ENCODE results near the gene PIP4P1.

GRCh38 chr14:20461225-20462141, at the start of gene PIP4P1:
- TF ChIP-seq POLR2A (IDR thresholded peaks at IDR 0.05; ENCODE audit: low read length), result peak; percentile 93
- TF ChIP-seq GATA1 (IDR thresholded peaks at IDR 0.05; ENCODE audit: low read depth, low read length), result no peak
